GM19240 (cell line): ENCODE measurements around the gene CFAP119.
A peak's percentile ranks its signal among the peaks of the same experiment; 100 is the strongest.

Experiments used
- DNase-seq: peaks from one replicate; pipeline ENCODE4 v3.0.0; 2011; ENCODE audit warnings: low spot score; ENCODE audit not compliant: insufficient read length

Gene CFAP119

DNA sequence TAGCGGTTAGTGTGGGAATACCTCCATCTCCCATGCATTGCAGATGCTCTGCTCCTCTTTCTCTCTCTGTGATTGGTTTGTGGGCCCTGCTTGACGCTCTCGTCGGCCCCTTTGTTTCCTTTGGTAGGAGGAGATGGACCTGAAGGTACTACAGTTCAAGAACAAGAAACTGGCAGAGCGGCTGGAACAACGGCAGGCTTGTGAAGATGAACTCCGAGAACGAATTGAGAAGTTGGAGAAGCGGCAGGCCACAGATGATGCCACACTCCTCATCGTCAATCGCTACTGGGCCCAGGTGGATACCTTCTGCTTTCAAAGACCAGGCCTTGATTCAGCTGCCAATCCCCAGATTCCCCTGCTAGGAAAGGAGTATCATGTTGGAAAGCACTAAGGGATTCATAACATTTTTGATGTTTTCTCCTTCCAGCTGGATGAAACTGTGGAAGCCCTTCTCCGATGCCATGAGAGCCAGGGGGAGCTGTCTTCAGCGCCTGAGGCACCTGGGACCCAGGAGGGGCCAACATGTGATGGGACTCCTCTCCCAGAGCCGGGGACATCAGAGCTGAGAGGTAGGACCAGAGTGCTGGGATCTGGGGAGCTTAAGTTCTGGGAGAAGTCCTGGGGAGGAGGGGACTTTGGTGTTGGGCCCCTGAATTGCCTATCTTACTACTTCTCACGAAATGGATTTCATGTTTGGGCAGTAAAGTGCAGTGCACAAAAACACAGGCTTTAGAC lies 1.3 kb upstream of the CFAP119 start:
- DNase-seq, result no peak

DNA sequence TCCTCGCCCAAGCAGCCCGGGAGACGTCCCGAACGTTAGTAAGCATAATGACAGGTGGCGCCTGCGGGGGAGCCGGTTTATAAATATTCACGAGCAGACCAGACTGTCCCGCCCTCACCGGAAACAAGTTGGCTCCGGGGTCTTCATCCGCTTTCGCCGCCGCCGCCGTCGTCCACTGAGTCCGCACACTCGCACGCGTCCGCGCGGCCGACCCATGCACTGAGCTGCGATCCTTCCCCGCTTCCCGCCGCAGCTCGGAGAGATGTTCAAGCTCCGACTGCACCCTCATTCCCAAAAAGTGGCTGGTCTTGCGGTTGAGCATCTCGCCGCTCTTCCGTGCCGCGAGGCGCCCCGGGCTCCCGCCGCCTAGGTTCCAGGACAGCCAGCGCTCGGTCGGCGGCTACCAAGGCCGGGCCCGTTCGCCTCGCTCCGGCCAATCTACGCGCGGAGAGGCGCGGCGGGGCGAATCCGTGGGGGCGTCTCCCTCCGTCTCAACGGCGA lies 385 bp downstream of the CFAP119 start:
- peak; percentile 36 for DNase-seq

DNA sequence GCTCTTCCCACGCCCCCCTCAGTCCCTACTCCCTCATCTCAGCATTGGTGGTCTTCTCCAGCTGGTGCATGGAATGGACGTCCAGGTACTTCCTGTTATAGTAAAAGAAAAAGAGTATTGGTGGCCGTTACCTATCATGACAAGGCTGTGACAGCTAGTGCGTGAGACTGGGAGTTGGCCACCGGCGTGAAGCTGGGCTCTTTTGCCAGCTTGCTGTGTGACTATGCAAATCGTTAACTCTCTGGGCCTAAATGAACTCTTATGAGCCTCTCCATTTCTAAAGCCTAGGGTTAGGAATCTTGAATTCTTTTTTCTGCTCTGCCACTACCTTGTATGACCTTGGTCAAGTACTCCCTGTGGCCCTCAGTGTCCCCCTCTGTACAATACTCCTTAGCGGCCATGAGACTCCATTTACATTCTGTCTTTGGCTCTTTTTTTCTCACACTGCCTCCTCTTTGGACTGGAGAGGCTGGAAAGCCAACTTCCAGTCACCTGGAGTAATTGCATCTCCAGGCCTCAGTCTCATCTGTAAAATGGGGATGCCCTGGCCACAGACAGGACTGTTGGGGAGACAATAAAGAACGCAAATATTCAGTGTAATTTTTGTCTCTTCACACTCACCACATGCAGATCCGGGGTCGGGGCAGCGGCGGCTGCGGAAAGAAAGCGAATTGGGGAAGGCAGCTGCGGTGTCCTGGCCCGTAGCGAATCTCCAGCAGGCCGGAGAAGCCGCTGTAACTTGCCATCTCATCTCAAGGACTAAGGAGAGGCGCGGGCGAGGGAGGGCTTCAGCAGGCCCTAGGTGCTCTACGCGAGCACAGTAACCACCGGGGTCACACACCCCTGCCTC lies 1.1 kb downstream of the CFAP119 start:
- DNase-seq, result no peak

DNA sequence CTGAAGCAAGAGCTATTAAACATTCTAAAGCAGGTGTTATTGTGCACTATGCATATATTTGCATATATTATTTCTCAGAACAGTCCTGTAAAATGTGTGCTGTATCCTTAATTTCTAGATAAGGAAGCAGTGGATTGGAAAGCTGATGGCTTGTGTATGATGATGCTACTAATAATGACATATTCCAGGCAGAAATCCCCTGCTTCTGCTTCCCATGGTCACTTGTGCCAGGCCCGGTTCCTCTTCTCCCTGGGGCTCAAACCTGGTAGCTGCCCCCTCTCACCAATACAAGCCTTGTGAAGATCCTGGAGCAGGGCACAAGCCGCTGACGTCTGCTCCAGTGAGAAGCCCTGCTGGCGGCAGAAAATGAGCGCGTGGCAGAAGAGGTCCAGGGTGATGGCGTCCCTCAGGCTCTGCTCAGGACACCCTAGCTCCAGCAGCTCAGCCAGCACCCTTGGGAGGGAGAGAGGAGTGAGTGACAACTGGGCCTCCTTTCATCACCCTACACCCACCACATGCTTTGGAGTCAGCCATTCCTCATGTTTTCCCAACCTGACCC lies 1.8 kb downstream of the CFAP119 start:
- no peak for DNase-seq

DNA sequence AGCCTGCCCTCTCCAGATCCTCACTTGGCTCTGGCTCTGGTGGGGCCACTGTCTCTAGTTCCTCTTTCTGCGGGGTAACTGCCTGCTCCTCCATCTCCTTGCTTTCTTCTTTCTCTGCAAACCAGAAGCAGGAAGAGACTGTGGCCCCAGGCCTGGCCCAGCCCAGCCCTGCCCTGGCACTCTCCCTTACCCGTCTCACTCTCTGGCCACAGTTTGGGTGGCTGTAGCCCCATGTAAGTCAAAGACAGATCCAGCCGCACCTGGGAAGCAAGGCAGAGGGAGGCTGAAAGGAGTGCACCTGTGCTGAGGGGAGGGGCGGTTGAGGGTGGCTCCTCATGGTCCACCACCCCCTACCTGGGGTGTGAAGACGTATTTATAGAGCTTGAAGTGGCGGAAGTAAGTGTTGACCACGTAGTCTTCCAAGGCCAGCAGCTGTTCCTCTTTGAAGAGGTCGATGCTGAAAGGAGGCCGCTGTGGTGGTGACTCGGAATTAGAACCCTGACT lies 2.8 kb downstream of the CFAP119 start:
- no peak for DNase-seq

DNA sequence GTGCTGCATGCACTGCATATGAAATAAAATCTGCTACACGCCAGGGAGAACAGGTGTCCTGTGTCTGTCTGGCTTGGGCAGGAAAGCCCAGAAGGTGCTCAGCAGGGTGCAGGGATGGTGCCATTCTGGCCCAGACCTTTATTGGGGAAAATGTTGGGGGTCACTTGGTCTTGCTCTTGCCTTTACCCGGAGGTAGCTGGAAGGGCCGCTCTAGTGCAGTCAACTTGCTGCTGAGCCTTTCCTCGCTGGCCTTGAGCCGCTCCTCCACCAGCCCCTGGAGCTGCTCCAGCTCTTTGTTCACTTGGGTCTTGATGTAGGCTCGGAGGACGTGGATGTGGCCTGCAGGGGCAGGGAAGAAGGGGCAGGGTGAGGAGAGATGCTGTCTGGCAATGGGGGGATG lies 4.5 kb downstream of the CFAP119 start:
- no peak for DNase-seq

DNA sequence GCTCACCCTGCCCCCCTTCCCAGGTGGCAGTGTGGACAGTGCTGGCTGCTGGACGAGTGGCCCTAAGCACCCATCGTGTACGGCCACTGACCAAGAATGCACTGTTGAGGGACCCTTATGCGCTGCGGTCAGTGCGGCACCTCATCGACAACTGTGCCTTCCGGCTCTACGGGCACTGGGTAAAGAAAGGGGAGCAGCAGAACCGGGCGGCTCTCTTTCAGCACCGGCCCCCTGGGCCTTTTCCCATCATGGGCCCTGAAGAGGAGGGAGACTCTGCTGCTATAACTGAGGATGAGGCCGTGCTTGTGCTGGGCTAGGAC lies 5.1 kb downstream of the CFAP119 start:
- DNase-seq, result no peak

DNA sequence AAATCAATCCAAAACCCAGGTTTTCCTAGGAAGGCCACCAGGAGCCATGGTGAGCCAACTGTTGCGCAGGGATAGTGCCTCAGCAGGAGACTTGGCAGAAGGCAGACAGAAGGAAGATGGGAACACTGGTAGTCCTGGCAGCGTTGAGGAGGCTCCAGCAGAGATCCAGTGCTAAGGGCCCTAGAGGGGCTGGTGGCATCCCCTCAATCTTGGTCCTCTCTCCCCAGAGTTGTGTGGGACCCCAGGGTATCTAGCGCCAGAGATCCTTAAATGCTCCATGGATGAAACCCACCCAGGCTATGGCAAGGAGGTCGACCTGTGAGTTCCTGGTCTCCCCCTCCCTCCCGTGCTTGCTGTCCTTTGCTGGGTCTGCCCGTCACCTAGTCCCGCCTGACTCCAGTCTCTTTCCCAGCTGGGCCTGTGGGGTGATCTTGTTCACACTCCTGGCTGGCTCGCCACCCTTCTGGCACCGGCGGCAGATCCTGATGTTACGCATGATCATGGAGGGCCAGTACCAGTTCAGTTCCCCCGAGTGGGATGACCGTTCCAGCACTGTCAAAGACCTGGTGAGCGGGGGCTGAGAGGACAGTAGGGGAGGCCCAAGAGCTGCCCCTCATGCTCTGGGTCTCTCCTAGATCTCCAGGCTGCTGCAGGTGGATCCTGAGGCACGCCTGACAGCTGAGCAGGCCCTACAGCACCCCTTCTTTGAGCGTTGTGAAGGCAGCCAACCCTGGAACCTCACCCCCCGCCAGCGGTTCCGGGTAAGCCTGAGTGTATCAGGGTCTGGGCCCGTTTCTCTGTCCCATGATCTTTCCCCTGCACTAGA lies 5.7 kb downstream of the CFAP119 start:
- DNase-seq, result no peak

DNA sequence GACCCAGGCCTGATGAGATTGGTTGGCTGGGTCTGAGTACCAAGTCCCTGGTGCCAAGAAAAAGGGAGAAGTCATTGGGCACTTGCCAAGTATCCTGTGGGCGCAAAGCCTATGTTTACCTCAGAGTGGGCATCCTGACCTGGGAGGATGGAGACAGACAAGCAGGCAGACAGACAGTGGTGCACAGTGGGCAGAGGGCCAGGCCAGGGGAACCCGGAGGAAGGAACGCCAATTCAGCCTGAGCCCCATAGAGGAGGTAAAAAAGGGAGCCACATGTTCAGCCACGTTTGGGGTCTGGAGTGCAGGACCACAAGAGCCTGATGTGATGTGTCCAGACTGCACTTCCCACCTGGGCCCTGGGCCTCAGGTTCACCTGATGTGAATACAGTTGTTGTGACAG lies 8.3 kb downstream of the CFAP119 start:
- DNase-seq, result no peak

DNA sequence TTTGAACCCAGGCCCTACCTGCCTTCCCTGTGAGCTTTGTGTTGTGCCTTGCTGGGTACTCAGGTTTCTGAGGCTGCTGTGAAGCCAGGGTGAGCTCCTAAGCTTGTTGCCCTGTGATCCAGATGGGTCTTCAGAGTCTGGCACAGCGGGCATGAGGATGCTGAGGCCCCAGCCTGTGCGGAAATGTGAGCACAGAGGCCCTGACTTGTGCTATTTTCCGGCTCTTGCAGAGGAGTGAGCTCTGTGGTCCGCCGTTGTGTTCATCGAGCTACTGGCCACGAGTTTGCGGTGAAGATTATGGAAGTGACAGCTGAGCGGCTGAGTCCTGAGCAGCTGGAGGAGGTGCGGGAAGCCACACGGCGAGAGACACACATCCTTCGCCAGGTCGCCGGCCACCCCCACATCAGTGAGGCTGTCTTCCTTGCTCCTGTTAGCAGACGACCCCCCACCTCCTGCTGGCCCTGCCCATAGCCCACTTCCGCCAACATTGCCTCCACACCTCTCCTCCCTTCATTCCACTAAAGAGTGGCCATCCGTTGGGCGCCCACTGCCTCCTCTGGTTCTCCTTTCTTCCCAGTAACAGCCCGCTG lies 10.9 kb downstream of the CFAP119 start:
- DNase-seq, result no peak

DNA sequence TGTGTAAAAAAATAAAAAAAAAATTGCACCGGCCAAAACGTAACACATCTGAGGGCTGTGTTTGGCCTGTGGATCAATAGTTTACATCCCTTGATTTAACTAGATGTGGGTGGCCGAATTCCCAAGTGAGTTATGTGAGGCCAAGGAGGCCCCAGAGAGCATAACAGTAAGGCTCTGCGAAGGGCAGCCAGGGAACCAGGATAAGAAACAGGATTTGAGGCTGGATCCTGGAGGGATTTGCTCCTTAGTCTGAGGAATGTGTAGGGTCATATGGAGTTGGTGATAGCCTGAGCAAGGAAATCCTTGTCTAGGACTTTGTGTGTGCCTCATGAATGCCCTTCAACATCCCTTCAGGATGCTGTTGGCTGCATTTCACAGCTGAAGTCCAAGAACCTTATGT lies 11.7 kb downstream of the CFAP119 start:
- DNase-seq, result no peak

DNA sequence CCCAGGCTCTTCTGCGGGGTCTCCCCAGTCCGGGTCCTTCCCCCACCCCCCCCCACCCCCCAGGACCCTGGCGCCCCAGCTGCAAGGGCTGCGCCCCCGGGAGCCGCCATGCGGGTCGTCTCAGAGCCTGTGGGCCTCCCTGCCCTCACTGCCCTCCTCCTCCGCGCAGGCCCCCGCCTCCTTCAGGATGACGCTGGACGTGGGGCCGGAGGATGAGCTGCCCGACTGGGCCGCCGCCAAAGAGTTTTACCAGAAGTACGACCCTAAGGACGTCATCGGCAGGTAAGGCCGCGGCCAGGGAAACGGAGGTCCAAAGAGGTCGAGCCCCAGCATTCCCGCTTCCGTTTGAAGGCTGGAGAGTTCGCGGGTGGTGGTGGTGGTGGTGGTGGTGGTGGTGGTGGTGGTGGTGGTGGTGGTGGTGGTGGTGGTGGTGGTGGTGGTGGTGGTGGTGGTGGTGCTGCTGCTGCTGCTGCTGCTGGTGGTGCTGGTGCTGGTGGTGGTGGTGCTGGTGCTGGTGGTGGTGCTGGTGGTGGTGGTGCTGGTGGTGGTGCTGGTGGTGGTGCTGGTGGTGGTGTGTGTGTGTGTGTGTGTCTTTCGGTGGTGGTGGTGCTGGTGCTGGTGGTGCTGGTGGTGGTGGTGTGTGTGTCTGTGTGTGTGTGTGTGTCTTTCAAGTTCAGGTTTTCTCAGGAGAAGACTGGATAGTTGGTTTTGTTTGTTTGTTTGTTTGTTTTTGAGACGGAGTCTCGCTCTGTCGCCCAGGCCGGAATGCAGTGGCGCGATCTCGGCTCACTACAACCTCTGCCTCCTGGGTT lies 13.0 kb downstream of the CFAP119 start:
- DNase-seq, result peak; percentile 37

DNA sequence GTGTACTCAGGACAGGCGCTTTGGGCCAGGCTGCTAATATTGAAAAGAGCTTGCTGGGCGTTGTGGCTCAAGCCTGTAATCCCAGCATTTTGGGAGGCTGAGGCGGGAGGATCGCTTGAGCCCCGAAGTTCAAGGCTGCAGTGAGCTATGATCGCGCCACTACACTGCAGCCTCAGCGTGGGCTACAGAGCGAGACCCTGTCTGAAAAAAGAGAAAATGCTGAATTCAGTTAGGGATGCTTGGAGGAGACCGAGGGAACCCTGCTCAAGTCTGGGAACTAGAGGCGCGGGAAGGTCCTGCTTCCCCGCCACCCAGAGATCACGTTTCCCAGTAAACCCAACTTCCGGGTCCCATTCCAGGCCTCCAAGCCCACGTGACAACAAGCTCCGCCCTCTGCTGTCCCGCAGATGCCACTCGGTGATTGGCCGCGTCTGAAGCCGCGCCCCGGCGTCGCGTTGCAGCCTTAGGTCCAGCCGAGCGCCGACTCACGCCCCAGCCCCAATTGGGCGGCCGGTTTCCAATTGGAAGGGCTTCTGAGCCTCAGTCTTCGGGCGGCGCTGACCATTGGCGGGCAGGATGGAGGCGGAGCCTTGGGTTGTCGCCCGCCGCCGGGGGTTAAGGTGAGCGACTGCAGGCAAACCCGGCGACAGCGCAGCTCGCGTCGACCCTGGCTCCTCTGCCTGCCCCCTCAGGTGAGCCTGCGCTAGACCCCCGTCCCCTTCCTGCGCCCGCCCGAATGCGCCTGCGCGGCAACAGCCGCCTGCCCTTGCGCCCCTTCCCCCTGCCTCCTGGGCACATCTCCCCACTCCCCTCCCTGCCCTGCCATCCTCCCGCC lies 13.8 kb downstream of the CFAP119 start, which contains the start of gene PHKG2:
Gene PHKG2 (plus strand): TSS at position 627 of the 835 bp plus-strand sequence. CDS start 396 bp downstream, outside the sequence.
- peak; percentile 99 for DNase-seq

DNA sequence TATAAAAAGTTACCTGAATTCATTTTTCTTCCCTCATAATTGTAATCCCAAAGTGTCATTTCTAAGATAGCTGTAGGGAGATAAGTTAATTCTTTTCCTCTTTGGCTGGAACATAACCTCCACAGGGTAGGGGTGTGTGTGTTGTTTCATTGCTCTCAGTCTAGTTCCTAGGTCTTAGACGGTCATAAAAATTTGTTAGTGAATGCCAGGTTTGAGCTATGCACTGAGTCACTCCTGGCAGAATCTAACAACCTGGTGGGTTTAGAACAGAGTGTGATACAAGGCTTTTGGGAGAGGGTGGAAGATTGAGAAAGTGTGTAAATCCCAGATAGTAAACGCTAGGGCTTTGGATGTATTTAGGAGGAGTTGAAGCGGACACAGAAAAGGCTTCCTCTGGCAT lies 14.5 kb downstream of the CFAP119 start:
- DNase-seq, result no peak

DNA sequence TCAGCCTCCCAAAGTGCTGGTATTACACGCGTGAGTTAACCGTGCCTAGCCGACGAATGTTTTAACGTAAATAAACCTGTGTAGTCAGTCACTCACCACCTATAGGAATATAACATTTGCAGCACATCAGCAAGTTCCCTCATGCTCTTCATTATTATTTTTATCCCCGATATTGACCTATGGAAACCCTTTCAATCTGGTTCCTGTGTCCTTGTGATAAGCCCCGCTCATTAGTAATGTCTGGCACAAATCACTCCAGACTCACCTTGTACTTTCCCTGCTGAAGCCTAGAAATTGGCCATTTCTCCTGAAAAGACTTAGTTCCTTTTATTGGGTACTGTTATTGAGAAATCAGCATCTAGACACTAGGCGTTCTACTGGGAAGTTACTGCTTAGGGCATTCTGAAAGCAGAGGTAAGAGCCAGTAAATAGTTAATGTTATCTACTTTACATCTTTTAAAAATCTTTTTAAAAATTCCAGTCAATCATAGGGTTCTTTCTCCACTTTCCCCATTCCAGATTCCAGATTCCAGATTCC lies 15.2 kb downstream of the CFAP119 start:
- no peak for DNase-seq

DNA sequence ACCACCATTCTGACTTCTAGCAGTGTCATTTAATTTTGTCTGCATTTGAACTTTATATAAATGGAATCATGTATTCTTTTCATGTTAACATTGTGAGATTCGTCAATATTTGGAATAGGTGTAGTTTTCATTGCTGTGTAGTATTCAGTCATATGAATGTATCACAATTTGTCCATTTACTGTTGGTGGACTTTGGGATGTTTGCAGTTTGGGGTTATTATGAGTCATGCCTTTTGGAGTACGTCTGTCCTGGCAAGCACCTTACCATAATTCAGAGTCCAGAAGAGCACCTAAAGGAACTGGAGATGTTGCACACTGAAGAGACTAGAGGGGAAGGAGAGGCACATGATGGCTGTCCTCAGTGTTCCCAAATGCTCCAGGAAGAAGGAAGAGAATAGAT lies 16.8 kb downstream of the CFAP119 start:
- no peak for DNase-seq

DNA sequence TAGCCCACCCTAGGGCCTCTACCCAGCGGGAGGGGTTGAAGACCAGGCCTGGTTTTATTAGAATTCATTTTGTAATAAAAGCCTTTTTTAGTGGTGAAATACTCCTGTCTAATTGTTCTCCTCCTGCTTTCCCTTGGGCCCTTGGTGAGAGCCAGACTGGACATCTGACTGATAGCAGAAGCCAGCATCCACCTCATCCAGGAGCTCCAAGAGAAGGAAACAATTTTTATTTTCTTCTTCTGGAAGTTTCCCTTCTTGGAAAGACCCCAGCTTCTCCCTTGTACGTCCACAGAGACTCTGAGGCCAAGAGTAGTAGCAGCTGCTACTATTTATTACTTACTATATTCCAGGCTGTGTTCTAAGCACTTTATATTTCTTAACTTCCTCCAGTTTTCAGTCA lies 17.7 kb downstream of the CFAP119 start:
- no peak for DNase-seq

DNA sequence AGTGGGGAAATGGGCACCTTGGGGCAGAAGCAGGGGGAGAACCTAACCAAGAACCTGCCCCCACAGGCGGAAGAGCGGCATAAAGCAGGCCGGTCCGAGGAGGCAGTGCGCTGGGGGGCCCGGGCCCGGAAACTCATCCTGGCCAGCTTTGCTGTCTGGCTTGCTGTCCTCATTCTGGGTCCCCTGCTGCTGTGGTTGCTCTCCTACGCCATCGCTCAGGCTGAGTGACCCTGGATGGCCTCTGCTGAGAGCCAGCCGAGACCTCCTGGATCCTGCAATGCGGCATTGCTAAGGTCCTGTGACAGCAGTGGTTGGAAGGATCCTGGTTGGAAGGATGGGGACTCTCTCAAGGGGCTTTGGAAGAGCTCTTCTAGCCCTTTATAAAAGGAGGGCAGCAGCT lies 18.1 kb downstream of the CFAP119 start:
- no peak for DNase-seq

DNA sequence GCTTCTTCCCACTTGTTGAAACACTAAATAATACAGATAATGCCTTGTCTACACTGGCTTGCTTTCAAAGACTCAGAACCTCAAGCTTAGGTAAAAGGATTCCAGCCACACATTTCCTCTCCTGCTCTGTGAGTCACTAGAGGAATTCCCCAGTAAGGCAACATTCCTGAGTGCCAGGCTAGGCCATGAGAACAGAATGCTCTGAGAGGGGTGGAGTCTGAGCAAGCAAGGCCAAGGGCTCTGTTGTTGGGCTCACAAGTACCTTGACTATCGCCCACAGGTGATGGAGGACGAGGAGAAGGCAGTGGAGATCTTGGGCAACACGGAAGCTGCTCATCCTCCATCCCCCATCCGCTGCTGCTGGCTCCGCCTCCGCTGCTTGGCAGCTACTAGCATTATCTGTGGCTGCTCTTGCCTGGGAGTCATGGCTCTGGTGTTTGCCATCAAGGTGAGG lies 20.4 kb downstream of the CFAP119 start:
- DNase-seq, result no peak
